Left lung (tissue), 10 donors: ENCODE measurements around the gene HOXB2. TPM values are rescaled to one million over a fixed set of nuclear protein-coding genes. Genes with fewer than 3 reads are reported as not detected.

Source experiments
- ATAC-seq: fragments of 200-7000 bp; cut with Tn5 transposase; one replicate; pipeline ENCODE4 v1.9.1; 2020; ENCODE audit warnings: moderate library complexity
- DNase-seq, 4 donors: peaks; one replicate each; pipeline ENCODE4 v3.0.0-alpha.2; 2013 to 2020
- H3K27ac ChIP-seq, 2 donors: fragments of 200-600 bp; sonication (generic) in 1 of 2; one replicate each; pipeline versions ENCODE4 v1.5.0 to v1.8.0; 2020 to 2021
- H3K27me3 ChIP-seq, 2 donors: fragments of 200-600 bp; sonication (generic) in 1 of 2; one replicate each; pipeline versions ENCODE4 v1.5.0 to v1.8.0; 2020 to 2021
- H3K36me3 ChIP-seq, 2 donors: fragments of 200-600 bp; sonication (generic) in 1 of 2; one replicate each; pipeline versions ENCODE4 v1.5.0 to v1.8.0; 2020 to 2021
- H3K4me1 ChIP-seq, 2 donors: fragments of 200-600 bp; one replicate each; pipeline ENCODE4 v1.8.0; 2021
- H3K4me3 ChIP-seq, 2 donors: fragments of 200-600 bp; sonication (generic) in 1 of 2; one replicate each; pipeline versions ENCODE4 v1.5.0 to v1.8.0; 2020 to 2021; ENCODE audit warnings: mild to moderate bottlenecking in 1 of 2
- H3K9me3 ChIP-seq, 2 donors: fragments of 200-600 bp; sonication (generic) in 1 of 2; one replicate each; pipeline versions ENCODE4 v1.5.0 to v1.8.0; 2020 to 2021
- intact Hi-C, 2 donors: fragments of 100-400 bp; cut with DNase I; formaldehyde crosslinking; loops; one replicate each; pipeline versions ENCODE4 v1.11.2 to v1.14.2; 2022
- polyA plus RNA-seq, 6 donors: library from polyadenylated mRNA; unstranded; fragments of 120-200 nt; gene quantifications; one replicate each; pipeline ENCODE4 v1.2.1, GENCODE V29; 2013; ENCODE audit not compliant: insufficient read length in 6 of 6
- total RNA-seq, 2 donors: library from RNA; stranded (reverse); fragmentation: NEBNext Ultra II Directional; extraction: Animal tissue kit (Norgen Biotek cat#: 25700); gene quantifications; one replicate each; pipeline ENCODE4 v1.2.1, GENCODE V29; 2021
- TF ChIP-seq, protein P1 (sequence below), 2 donors: fragments of 200-600 bp; sonication (generic) in 1 of 2; IDR thresholded peaks; one replicate each; pipeline versions ENCODE4 v1.5.0 to v1.8.0; 2021; ENCODE audit warnings: antibody characterized with exemption in 2 of 2
- donor health status: DM: no; HTN: yes; CAD: no.
- donor health status: DM: no; HTN: no; CAD: no.

The HOXB2 gene
- total and polyA plus RNA-seq, 8 donors, result 9.7 to 33.6 (median 24.9) TPM

DNA sequence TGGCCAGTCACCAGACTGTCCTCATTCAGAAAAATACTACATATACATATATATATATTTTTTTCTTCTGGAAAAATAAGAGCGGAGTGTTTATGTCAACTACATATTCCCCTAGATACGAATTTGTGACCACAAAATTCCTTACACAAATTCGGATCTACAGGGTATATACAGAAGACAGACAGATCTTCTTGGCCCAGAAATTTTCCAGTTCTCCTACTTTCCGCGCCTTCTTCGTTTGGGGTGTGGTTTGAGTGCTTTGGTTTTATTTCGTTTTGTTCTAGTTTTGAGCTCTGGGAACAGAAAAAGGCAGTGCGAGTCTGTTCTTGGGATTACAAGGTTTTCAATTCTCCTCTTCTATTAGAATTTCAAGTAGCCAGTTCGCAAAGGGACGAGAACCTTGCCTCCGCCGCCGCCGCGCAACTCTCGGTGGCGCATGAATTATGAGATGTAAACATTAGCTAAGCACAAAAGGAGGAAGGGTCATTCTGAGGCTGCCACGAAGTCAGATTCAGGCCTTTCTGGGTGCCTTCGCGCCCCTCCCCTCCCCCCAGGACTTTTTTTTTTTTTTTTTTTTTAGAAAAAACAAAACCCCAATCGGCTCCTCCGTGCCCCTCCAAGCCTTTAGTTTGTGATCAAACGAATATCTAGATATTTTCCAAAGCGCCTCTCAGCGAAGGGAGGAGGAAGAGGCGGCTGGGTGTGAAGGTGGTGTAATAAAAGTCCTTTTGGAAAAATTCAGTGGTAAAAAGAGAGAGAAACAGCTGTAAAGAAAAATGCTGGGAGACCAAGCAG is 35.0 kb upstream of the HOXB2 start:
- Histone ChIP-seq H3K27me3 (peaks cover 66 to 100% of the 10 kb centered on the region in 2 donors), H3K9me3 (no peaks in the 10 kb centered on the region), H3K4me3 (peak overlapping the region in 1 of 2 donors; percentile 7), H3K27ac (peak overlapping the region; percentile 62 to 95), H3K36me3 (no peaks in the 10 kb centered on the region), H3K4me1 (peaks cover 9 to 56% of the 10 kb centered on the region in 2 donors)
- intact Hi-C loops, result no loop called here
- TF ChIP-seq, protein P1, sequence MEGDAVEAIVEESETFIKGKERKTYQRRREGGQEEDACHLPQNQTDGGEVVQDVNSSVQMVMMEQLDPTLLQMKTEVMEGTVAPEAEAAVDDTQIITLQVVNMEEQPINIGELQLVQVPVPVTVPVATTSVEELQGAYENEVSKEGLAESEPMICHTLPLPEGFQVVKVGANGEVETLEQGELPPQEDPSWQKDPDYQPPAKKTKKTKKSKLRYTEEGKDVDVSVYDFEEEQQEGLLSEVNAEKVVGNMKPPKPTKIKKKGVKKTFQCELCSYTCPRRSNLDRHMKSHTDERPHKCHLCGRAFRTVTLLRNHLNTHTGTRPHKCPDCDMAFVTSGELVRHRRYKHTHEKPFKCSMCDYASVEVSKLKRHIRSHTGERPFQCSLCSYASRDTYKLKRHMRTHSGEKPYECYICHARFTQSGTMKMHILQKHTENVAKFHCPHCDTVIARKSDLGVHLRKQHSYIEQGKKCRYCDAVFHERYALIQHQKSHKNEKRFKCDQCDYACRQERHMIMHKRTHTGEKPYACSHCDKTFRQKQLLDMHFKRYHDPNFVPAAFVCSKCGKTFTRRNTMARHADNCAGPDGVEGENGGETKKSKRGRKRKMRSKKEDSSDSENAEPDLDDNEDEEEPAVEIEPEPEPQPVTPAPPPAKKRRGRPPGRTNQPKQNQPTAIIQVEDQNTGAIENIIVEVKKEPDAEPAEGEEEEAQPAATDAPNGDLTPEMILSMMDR (IDR thresholded peaks at IDR 0.05), result no peak
- ATAC-seq (no peak), DNase-seq (peak in 1 of 4 donors; percentile 82)

DNA sequence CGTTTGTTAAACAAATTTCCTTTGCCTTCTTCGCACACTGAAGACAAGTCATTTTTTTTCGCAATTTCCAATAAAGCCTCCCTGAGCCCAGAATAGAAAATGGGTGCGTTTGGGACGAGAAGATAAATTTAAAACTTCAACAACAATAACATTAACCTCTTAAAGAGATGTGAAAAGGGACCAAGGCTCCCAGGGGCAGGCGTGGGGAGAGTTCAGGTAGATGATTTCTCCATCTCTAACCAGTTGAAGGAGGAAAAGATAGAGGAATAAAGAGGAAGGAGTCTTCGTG is 34.5 kb upstream of the HOXB2 start:
- H3K27me3 ChIP-seq, result peaks cover 67 to 100% of the 10 kb centered on the region in 2 donors
- DNase-seq, result no peak
- intact Hi-C loops, result no loop called here
- peak overlapping the region in 1 of 2 donors; percentile 46 for H3K4me3 ChIP-seq
- H3K4me1 ChIP-seq, result peaks cover 9 to 53% of the 10 kb centered on the region in 2 donors
- H3K27ac ChIP-seq, result peak overlapping the region; percentile 72 to 95
- no peaks in the 10 kb centered on the region for H3K9me3 ChIP-seq
- TF ChIP-seq, protein P1 (IDR thresholded peaks at IDR 0.05), result no peak
- H3K36me3 ChIP-seq, result no peaks in the 10 kb centered on the region
- ATAC-seq, result no peak

DNA sequence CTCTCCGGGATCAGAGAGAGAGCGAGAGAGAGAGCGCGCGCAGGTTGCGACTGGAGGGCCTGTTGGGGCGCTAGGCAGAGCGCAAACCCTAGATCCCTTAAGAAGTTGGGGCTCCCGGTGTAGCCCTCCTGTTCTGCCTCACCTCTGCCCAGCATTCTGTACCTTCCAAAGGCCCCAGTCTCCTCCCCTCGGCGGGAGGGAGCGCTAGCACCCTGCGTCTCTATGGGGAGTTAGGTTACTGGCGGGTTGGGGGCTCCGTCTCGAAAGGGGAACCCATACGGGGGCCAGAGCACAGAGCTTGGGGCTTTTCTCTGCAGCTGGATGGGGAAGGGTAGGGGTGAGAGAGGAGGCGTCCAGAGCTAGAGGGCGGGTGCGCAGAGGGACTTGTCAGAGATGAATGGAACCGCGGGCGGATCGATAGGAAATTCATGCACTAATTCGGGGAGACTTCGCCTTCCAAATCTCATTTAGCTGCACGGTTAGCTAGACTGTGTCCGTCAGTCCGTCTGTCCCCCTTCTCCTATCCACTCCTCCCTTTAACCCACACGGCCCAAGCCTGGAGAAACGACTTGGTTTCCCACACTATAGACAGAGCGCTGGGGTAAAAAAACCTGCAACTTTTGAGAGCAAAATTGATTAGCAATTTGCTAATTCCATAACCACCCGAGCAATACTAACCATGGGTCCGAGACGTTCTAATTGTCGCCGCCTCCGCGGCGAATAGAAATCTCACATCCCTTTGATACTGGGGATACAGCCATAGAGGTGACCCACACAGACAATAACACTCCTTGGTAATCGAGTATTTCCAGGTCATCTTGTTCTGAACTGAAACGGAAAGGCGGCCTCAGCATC is 33.9 kb upstream of the HOXB2 start:
- Histone ChIP-seq H3K4me3 (peak overlapping the region; percentile 29 to 46), H3K27ac (peak overlapping the region; percentile 72 to 95), H3K9me3 (no peaks in the 10 kb centered on the region), H3K27me3 (peaks cover 65 to 100% of the 10 kb centered on the region in 2 donors), H3K4me1 (peaks cover 3 to 47% of the 10 kb centered on the region in 2 donors), H3K36me3 (no peaks in the 10 kb centered on the region)
- TF ChIP-seq, protein P1 (IDR thresholded peaks at IDR 0.05), result no peak
- intact Hi-C loops, result no loop called here
- ATAC-seq (peak; percentile 9), DNase-seq (no peak)

DNA sequence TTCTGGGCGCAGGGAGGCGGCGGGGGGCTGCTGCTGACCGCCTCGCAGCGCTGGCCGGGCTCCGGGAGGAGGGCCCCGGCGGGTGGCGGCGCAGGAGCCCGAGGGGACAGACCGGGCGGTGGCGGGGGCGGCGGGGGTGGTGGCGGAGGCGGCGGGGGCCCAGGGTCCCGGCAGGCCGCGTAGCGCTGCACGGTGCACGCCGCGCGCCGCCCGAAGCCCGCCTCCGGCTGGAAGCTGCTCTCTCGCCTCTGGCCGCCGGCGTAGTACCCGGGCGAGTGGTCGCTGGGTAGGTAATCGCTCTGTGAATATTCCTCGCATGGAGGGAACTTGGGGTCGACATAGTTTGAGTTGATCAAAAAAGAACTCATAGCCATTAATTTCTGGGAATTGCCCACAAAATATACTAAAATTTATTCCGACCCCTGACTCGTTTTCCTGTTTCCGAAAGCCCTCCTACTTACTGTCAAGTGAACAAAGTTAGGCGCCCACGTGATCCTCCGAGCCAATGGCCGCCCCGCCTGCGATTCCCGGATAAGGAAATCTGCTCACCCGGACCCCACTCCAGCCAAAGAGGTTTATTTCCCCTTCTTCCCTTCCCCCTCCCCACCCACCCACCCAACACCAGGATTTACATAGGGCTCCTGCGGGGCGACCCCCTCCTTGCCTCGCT is 33.2 kb upstream of the HOXB2 start, which contains the start of gene HOXB4:
Gene HOXB4, minus strand, starts transcription at position 405 of the 670 bp plus-strand sequence. Its CDS starts 31 bp downstream, at position 374.
- ATAC-seq (peak; percentile 56), DNase-seq (peak in 3 of 4 donors; percentile 86 to 90 (median 87))
- H3K27ac ChIP-seq, result peak within 1 kb of the TSS; percentile 72 to 95
- peaks cover 64 to 100% of the 10 kb centered on the region in 2 donors for H3K27me3 ChIP-seq
- intact Hi-C loops, result no loop called here
- no peaks in the 10 kb centered on the region for H3K9me3 ChIP-seq
- no peaks in the 10 kb centered on the region for H3K36me3 ChIP-seq
- TF ChIP-seq, protein P1 (IDR thresholded peaks at IDR 0.05), result no peak
- peaks cover 3 to 46% of the 10 kb centered on the region in 2 donors for H3K4me1 ChIP-seq
- peak within 1 kb of the TSS; percentile 29 to 46 for H3K4me3 ChIP-seq
